ENCODE data around the gene KCNQ5. TPM values are rescaled to one million over a fixed set of nuclear protein-coding genes. Genes with fewer than 3 reads are reported as not detected.

KCNQ5 gene
- total RNA-seq, 1 experiment from 2014 or later: not detected

- H3K9me2 ChIP-seq (ENCODE audit: insufficient read depth): no peaks in the 10 kb centered on the region
- H3K4me1 ChIP-seq (ENCODE audit: control insufficient read depth in 1 of 2, insufficient read depth in 2 of 2, low read length in 2 of 2): no peaks in the 10 kb centered on the region
- DNase-seq (ENCODE audit: low read depth, low spot score) (no peak), ATAC-seq (no peak)
- no peaks in the 10 kb centered on the region for H3K9me3 ChIP-seq (ENCODE audit: control insufficient read depth in 1 of 2, insufficient read depth in 1 of 2, low read depth in 1 of 2, low read length in 2 of 2)
- no peaks in the 10 kb centered on the region for H3K36me3 ChIP-seq (ENCODE audit: control insufficient read depth in 1 of 2, insufficient read depth in 2 of 2, low read length in 2 of 2)
- H3K27ac ChIP-seq (ENCODE audit: low read depth, low read length): no peak overlapping the region
- intact Hi-C loops (cut with micrococcal nuclease): no loop called here
- ChIA-PET RAD21 (ENCODE audit: low non-redundant PET in 1 of 2, low total read pairs in 2 of 2, uncharacterized antibody in 2 of 2, unreplicated experiment in 2 of 2) (no interaction called here), POLR2A (no interaction called here), CTCF (no interaction called here)
- H3K9ac ChIP-seq (ENCODE audit: low read length): no peak overlapping the region
- TF ChIP-seq, protein P1, sequence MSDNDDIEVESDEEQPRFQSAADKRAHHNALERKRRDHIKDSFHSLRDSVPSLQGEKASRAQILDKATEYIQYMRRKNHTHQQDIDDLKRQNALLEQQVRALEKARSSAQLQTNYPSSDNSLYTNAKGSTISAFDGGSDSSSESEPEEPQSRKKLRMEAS (IDR thresholded peaks at IDR 0.05): no peak
- H3K4me2 ChIP-seq (ENCODE audit: low read length): no peak overlapping the region
- no peaks in the 10 kb centered on the region for H4K20me1 ChIP-seq (ENCODE audit: insufficient read depth)
- H2AFZ ChIP-seq (ENCODE audit: low read depth, low read length, poor library complexity, severe bottlenecking): no peak overlapping the region
- peaks cover 62% of the 10 kb centered on the region for H3K27me3 ChIP-seq (ENCODE audit: insufficient read depth, low read length)
- H3K4me3 ChIP-seq (replicated peaks in 1 of 2; ENCODE audit: low read depth in 1 of 2, low read length in 2 of 2): no peak overlapping the region
- no peaks in the 10 kb centered on the region for H3K79me2 ChIP-seq (ENCODE audit: insufficient read depth, low read length)
- no TSS peak for BruUV-seq (replicated peaks)
Observed at GRCh38 chr6:73123632-73124329, 501.9 kb downstream of the KCNQ5 start.

DNA sequence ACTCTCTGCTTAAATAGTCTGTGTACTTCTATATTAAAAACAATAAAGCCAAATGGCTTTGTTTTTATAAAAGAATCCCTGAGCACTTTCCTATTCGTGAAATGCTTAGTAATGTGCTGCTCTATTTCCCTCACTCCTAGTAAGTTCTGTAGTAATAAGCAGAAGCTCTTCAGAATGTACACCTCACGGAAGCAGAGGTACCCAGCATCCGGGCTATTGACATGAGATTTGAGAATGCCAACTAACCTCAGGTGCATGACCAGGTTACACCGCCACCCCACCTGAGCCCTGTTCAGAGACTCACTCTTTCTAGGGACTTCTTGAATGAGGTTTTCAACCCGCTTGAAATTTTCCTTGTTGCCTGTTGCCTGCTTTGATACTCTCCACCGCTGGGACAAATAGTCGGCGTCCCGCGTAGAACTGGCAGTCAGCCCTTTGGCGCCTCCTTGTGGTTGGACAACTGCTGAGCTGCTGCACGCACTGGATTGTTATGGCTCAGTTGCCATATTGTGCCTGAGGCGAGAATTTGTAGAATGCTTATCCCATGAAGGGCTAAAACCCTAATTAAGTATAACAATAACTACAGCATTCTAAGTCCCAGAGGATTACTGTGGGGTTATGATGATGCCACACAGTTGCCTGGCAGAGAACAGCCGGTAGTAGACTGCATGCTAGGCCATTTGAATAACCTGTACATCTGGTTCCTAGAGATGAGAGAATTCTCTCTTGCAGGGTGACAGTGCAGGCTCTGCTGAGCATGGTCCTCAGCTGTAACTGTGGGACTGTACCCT, 508.0 kb downstream of the KCNQ5 start:
- Histone ChIP-seq H3K79me2 (ENCODE audit: insufficient read depth, low read length) (no peaks in the 10 kb centered on the region), H3K27me3 (ENCODE audit: insufficient read depth, low read length) (peaks cover 25% of the 10 kb centered on the region), H4K20me1 (ENCODE audit: insufficient read depth) (no peaks in the 10 kb centered on the region), H3K9ac (ENCODE audit: low read length) (no peak overlapping the region), H3K4me2 (ENCODE audit: low read length) (peak overlapping the region; percentile 50), H3K9me3 (ENCODE audit: control insufficient read depth in 1 of 2, insufficient read depth in 1 of 2, low read depth in 1 of 2, low read length in 2 of 2) (no peaks in the 10 kb centered on the region), H3K4me1 (ENCODE audit: control insufficient read depth in 1 of 2, insufficient read depth in 2 of 2, low read length in 2 of 2) (peaks cover 0 to 11% of the 10 kb centered on the region in 2 experiments; a peak in 1 of 4 replicates), H2AFZ (ENCODE audit: low read depth, low read length, poor library complexity, severe bottlenecking) (peak overlapping the region; percentile 79), H3K9me2 (ENCODE audit: insufficient read depth) (no peaks in the 10 kb centered on the region), H3K36me3 (ENCODE audit: control insufficient read depth in 1 of 2, insufficient read depth in 2 of 2, low read length in 2 of 2) (no peaks in the 10 kb centered on the region), H3K27ac (ENCODE audit: low read depth, low read length) (no peak overlapping the region), H3K4me3 (replicated peaks in 1 of 2; ENCODE audit: low read depth in 1 of 2, low read length in 2 of 2) (no peak overlapping the region)
- ATAC-seq: peak; percentile 91
- peak; percentile 82 for TF ChIP-seq CBX3 (IDR thresholded peaks at IDR 0.05; ENCODE audit: low read depth)
- TF ChIP-seq, protein P2, sequence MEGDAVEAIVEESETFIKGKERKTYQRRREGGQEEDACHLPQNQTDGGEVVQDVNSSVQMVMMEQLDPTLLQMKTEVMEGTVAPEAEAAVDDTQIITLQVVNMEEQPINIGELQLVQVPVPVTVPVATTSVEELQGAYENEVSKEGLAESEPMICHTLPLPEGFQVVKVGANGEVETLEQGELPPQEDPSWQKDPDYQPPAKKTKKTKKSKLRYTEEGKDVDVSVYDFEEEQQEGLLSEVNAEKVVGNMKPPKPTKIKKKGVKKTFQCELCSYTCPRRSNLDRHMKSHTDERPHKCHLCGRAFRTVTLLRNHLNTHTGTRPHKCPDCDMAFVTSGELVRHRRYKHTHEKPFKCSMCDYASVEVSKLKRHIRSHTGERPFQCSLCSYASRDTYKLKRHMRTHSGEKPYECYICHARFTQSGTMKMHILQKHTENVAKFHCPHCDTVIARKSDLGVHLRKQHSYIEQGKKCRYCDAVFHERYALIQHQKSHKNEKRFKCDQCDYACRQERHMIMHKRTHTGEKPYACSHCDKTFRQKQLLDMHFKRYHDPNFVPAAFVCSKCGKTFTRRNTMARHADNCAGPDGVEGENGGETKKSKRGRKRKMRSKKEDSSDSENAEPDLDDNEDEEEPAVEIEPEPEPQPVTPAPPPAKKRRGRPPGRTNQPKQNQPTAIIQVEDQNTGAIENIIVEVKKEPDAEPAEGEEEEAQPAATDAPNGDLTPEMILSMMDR (IDR thresholded peaks at IDR 0.05 in 2 of 3, conservative IDR thresholded peaks at IDR 0.05 in 1 of 3; ENCODE audit: borderline replicate concordance in 1 of 3, insufficient read depth in 1 of 3, low read depth in 2 of 3, low read length in 2 of 3): peak; percentile 88 to 99 (median 99)
- TF ChIP-seq ELF1 (IDR thresholded peaks at IDR 0.05; ENCODE audit: borderline replicate concordance, low read depth): no peak
- TF ChIP-seq, protein P1 (IDR thresholded peaks at IDR 0.05): peak; percentile 32; the same call in 1 of the 2 replicates
- TF ChIP-seq YY1 (IDR thresholded peaks at IDR 0.05; ENCODE audit: extremely low read depth, insufficient replicate concordance, low read depth, low read length): peak; percentile 64
- TF ChIP-seq EGR1 (IDR thresholded peaks at IDR 0.05; ENCODE audit: low read depth): no peak
- TF ChIP-seq TCF7L2 (IDR thresholded peaks at IDR 0.05; ENCODE audit: borderline replicate concordance, extremely low read depth, insufficient read depth, insufficient read length): no peak
- TF ChIP-seq RAD21 (IDR thresholded peaks at IDR 0.05; ENCODE audit: low read depth): peak; percentile 93
- TF ChIP-seq FOSL1 (IDR thresholded peaks at IDR 0.05; ENCODE audit: low read depth): no peak
- TF ChIP-seq POLR2A (IDR thresholded peaks at IDR 0.05; ENCODE audit: borderline replicate concordance, extremely low read depth, insufficient read depth, insufficient read length): no peak
- TF ChIP-seq SIN3A (IDR thresholded peaks at IDR 0.05; ENCODE audit: low read depth): no peak
- no peak for TF ChIP-seq ZNF274 (IDR thresholded peaks at IDR 0.05; ENCODE audit: low read depth, low read length)
- TF ChIP-seq EZH2 (IDR thresholded peaks at IDR 0.05): no peak
- RAD21 ChIA-PET (ENCODE audit: low non-redundant PET in 1 of 2, low total read pairs in 2 of 2, uncharacterized antibody in 2 of 2, unreplicated experiment in 2 of 2): interaction anchor here (0.5 to 1.6 kb wide), 4 partner anchors 197 to 788 kb away, joined by 3 to 8 read pairs (median 4); no protein-coding TSS in a partner anchor
- POLR2A ChIA-PET: interaction anchor here (0.5 to 0.9 kb wide), 2 partner anchors 513 to 516 kb away, joined by 3 read pairs; no protein-coding TSS in a partner anchor
- intact Hi-C loops (cut with micrococcal nuclease): loop anchor here (1.0 to 5.0 kb wide), 5 partner anchors 197 to 718 kb away; no protein-coding TSS in a partner anchor
- no TSS peak for BruUV-seq (replicated peaks)
- peak; percentile 66 for DNase-seq (ENCODE audit: low read depth, low spot score)
- CTCF ChIA-PET: interaction anchor here (0.6 to 7.8 kb wide), 11 partner anchors 13 to 718 kb away, joined by 3 to 91 read pairs (median 6); no protein-coding TSS in a partner anchor

Measured in HCT116 (cell line).